ENCODE results near the gene VSNL1.

The VSNL1 gene

DNA sequence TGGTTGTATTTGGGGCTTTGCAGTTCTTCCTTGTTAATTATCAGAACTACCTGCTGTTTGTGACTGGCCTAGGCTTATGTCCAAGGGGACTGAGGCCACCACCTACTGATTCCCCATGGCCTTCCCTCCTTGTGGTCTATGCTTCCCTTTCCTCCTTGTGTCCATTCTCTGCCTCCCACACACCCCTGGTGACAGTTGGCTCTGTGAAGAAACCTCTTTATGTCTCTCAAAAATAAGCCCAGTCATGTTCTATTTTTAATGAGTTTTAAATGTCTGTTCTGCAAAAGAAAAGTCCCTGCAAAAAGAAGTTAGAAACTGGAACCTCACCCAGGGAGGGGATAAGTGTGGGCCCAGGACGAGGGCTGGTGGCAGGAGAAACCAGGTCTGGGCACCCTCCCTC lies 108.1 kb downstream of the VSNL1 start:
- no peak overlapping the region for H3K4me3 ChIP-seq (ENCODE audit: control insufficient read depth, low read depth, low read length)
- no peak for DNase-seq (ENCODE audit: low read depth)
- TF ChIP-seq CTCF (conservative IDR thresholded peaks at IDR 0.05; ENCODE audit: control insufficient read depth, insufficient read depth, low read depth, low read length) = no peak

- DNase-seq (ENCODE audit: low read depth) = no peak
- H3K4me3 ChIP-seq (ENCODE audit: control insufficient read depth, low read depth, low read length) = no peak overlapping the region
- no peak for TF ChIP-seq CTCF (conservative IDR thresholded peaks at IDR 0.05; ENCODE audit: control insufficient read depth, insufficient read depth, low read depth, low read length)
These were observed 108.5 kb downstream of the VSNL1 start for GRCh38 chr2:17649026-17649425.

DNA sequence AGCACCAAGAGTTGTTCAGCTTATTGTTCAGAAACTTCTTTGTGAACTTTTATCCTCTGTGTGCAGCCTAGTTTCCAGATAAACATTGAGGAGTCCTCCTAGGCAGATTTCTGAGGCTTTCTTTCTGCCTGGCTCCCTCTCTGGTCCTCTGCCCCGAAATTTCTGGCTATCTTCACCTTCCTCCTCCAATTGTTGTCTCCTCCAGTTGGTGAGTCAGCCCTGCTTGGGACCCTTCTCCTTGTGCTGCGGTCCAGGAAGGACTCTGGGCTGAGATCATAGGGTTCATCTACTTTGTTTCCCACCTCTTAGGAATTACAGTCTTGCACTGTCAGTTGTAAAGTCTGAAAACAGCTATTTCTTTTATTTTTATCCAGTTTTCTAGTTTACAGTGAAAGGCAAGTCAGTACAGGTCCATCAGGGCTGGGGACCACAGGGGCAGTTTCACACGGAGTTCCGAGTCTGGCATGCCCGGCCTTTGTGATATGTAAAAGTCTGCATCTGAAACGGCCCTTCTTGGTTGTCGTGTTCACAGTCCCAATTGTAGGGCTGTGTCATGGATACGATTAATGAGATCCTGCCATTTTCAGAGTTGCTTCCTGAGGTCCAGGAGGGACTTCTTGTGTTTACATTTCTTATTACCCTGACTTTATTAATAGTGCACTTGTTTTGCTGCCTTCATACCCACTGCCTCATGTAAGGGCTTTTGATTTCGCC lies 112.3 kb downstream of the VSNL1 start:
- no peak for DNase-seq (ENCODE audit: low read depth)
- TF ChIP-seq CTCF (conservative IDR thresholded peaks at IDR 0.05; ENCODE audit: control insufficient read depth, insufficient read depth, low read depth, low read length) = no peak

DNA sequence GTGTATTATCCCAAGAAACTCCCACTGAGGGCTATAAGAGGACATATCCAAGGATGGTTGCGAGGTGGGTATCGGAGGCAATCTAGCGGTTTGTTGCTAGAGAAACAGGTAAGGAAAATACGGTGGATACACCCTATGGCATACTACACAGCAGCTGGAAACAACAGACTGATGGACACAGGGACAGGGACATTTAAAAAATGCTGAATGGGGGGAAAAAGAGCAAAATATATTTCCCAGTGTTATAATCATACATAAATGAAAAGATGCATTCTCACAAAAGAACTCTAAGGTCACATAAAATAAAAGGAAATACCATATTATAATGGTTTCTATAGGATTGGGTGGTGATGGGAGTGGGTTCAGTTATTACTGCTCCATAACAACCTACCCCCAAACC lies 117.3 kb downstream of the VSNL1 start:
- no peak for DNase-seq (ENCODE audit: low read depth)
- no peak overlapping the region for H3K4me3 ChIP-seq (ENCODE audit: control insufficient read depth, low read depth, low read length)
- no peak for TF ChIP-seq CTCF (conservative IDR thresholded peaks at IDR 0.05; ENCODE audit: control insufficient read depth, insufficient read depth, low read depth, low read length)

More for the DNA sequence above, 112.3 kb downstream of the VSNL1 start:
- H3K4me3 ChIP-seq (ENCODE audit: control insufficient read depth, low read depth, low read length) = no peak overlapping the region

GRCh38 chr2:17658251-17658843 lies 117.9 kb downstream of the VSNL1 start:
- no peak for TF ChIP-seq CTCF (conservative IDR thresholded peaks at IDR 0.05; ENCODE audit: control insufficient read depth, insufficient read depth, low read depth, low read length)
- peak; percentile 85 for DNase-seq (ENCODE audit: low read depth)
- no peak overlapping the region for H3K4me3 ChIP-seq (ENCODE audit: control insufficient read depth, low read depth, low read length)

DNA sequence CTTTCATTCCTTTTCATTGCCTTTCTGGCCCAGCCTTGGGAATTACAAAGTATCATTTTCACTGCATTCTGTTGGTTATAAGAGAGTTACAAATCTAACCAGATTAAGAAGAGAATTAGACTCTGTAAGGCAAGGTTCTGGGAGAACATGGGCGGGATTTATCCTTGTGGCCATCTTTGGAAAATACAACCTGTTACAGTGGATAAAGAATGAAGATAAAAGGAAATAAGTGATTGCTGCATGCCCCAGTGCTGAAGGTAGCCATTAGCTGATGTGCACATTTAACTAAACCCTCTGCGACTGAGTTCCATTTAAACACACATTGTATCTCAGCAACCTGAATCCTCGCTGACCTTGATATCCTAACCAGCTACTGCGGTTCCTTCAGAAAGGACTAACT lies 119.7 kb downstream of the VSNL1 start:
- no peak overlapping the region for H3K4me3 ChIP-seq (ENCODE audit: control insufficient read depth, low read depth, low read length)
- DNase-seq (ENCODE audit: low read depth) = no peak
- TF ChIP-seq CTCF (conservative IDR thresholded peaks at IDR 0.05; ENCODE audit: control insufficient read depth, insufficient read depth, low read depth, low read length) = no peak

Data from fibroblast of mammary gland (primary cell).